Esophagus (tissue), 2 donors: ENCODE results near the gene SETD1B. TPM values are rescaled to one million over a fixed set of nuclear protein-coding genes. Genes with fewer than 3 reads are reported as not detected.

Source experiments
- H3K27ac ChIP-seq, 2 donors: one replicate each; pipeline ENCODE4 v1.5.1; 2013; ENCODE audit warnings: low read depth in 2 of 2, mild to moderate bottlenecking in 2 of 2, inconsistent platforms in 1 of 2, low read length in 1 of 2, moderate library complexity in 1 of 2
- H3K27me3 ChIP-seq, 2 donors: one replicate each; pipeline ENCODE4 v1.6.1; 2013; ENCODE audit warnings: low read length in 2 of 2, control low read depth in 1 of 2, mild to moderate bottlenecking in 1 of 2; ENCODE audit not compliant: insufficient read depth in 2 of 2, control insufficient read depth in 1 of 2
- H3K36me3 ChIP-seq, 2 donors: one replicate each; pipeline ENCODE4 v1.6.1; 2013; ENCODE audit warnings: low read length in 1 of 2; ENCODE audit not compliant: control insufficient read depth in 2 of 2, insufficient read depth in 2 of 2
- H3K4me1 ChIP-seq, 2 donors: one replicate each; pipeline ENCODE4 v1.6.1; 2013; ENCODE audit warnings: low read length in 1 of 2; ENCODE audit not compliant: control insufficient read depth in 2 of 2, insufficient read depth in 2 of 2
- H3K4me3 ChIP-seq, 2 donors: one replicate each; pipeline ENCODE4 v1.5.1; 2013; ENCODE audit warnings: low read length in 2 of 2, mild to moderate bottlenecking in 2 of 2, low read depth in 1 of 2, moderate library complexity in 1 of 2
- H3K9me3 ChIP-seq, 2 donors: one replicate each; pipeline ENCODE4 v1.6.1; 2013; ENCODE audit warnings: mild to moderate bottlenecking in 2 of 2, low read depth in 1 of 2, low read length in 1 of 2, moderate library complexity in 1 of 2; ENCODE audit not compliant: control insufficient read depth in 2 of 2, insufficient read depth in 1 of 2
- WGBS, 2 donors: extraction: QIAGEN DNeasy Blood & Tissue Kit; methylation state at CpG; one replicate each; pipeline ENCODE4 v1.1.7; 2013; 5-methylcytosine and 5-hydroxymethylcytosine counted together
- polyA plus RNA-seq, 2 donors: library from polyadenylated mRNA; stranded (reverse); fragments of 200-250 nt; gene quantifications; one replicate each; pipeline ENCODE4 v1.2.3, GENCODE V29; 2013
- donor health status: healthy with polysubstance abuse.
- donor health status: Bipolar disorder and iron deficiency.

Gene SETD1B
- polyA plus RNA-seq, 2 donors = 7.7 to 12.8 TPM

GRCh38 chr12:121806009-121806545 lies 2.3 kb downstream of the SETD1B start:
- 2% methylated on average over 14 to 16 of the region's 16 CpGs for WGBS, 2 donors
- Histone ChIP-seq H3K9me3 (no peaks in the 10 kb centered on the region), H3K27ac (peak overlapping the region; percentile 22 to 26), H3K36me3 (peaks cover 0 to 25% of the 10 kb centered on the region in 2 donors), H3K4me1 (peaks cover 8 to 10% of the 10 kb centered on the region in 2 donors), H3K4me3 (peak overlapping the region; percentile 50 to 88), H3K27me3 (no peaks in the 10 kb centered on the region)

- Histone ChIP-seq H3K4me1 (peaks cover 10 to 15% of the 10 kb centered on the region in 2 donors), H3K36me3 (peaks cover 0 to 30% of the 10 kb centered on the region in 2 donors), H3K4me3 (peak overlapping the region; percentile 50 to 88), H3K27ac (peak overlapping the region; percentile 15 to 22), H3K9me3 (no peaks in the 10 kb centered on the region), H3K27me3 (no peaks in the 10 kb centered on the region)
- WGBS, 2 donors = 27 to 36% methylated on average over 21 of the region's 21 CpGs
These were observed 3.0 kb downstream of the SETD1B start for GRCh38 chr12:121806546-121807423.

DNA sequence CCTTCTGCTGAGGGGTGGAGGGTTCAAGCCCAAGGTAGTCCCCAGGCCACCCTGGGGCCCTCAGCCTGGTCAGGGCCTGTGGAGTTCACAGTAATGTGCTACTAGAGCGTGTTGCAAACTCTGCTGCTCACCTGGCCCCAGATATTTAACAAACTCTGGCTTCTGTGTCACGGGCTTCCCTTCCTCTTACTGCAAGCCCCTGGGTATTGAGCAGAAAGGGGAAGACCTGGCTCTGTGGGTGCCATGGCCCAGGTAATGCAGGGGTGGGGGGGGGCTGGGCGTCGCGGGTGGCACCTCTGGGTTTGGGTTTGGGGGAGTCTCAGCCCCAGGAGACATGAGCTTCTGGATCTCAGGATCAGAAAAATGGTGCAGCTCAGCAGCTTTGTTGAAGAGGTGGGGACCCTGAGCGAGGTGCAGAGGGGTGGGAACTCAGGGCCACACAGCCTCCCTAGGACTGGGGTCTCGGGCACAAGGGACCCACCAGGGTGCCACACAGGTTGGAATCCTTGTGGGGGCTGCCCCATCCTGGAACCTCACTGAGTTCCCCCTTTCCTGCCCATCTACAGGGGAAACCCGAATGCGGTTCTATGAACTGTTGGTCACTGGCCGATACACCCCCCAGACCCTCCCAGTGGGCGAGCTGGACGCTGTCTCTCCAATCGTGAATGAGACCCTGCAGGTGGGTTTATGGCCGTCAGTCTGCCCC lies 4.0 kb downstream of the SETD1B start:
- Histone ChIP-seq H3K27me3 (no peaks in the 10 kb centered on the region), H3K4me1 (peaks cover 10 to 21% of the 10 kb centered on the region in 2 donors), H3K9me3 (no peaks in the 10 kb centered on the region), H3K4me3 (no peak overlapping the region), H3K27ac (no peak overlapping the region), H3K36me3 (peaks cover 0 to 30% of the 10 kb centered on the region in 2 donors)
- WGBS, 2 donors = 78 to 79% methylated on average over 14 of the region's 14 CpGs

DNA sequence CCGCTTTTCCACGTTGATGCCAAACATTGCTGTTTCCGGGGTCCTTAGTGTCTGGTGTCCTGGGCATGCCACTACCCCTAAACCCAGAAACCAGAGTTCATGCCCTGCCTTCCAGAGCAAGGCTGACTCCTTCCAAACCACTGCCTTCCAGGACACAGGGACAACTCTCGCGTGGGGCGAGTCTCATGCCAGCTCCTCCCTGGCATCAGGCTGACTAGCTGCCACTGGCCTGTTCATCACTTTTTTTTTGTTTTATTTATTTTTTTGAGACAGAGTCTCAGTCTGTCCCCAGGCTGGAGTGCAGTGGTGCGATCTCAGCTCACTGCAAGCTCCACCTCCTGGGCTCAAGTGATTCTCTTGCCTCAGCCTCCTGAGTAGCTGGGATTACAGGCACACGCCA lies 4.8 kb downstream of the SETD1B start:
- H3K4me1 ChIP-seq = peaks cover 10 to 23% of the 10 kb centered on the region in 2 donors

DNA sequence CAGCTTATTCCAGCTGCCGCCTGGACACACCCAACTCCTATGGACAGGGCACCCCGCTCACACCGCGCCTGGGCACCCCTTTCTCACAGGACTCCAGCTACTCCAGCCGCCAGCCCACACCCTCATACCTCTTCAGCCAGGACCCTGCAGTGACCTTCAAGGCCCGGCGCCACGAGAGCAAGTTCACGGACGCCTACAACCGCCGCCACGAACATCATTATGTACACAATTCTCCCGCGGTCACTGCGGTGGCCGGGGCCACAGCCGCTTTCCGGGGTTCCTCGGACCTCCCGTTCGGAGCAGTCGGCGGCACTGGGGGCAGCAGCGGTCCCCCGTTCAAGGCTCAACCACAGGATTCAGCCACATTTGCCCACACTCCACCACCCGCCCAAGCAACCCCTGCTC lies 5.9 kb downstream of the SETD1B start:
- no peak overlapping the region for H3K27ac ChIP-seq
- H3K27me3 ChIP-seq = no peaks in the 10 kb centered on the region
- H3K4me1 ChIP-seq = peaks cover 10 to 23% of the 10 kb centered on the region in 2 donors
- H3K9me3 ChIP-seq = no peaks in the 10 kb centered on the region
- H3K4me3 ChIP-seq = no peak overlapping the region
- peaks cover 4 to 35% of the 10 kb centered on the region in 2 donors for H3K36me3 ChIP-seq
- WGBS, 2 donors = 87 to 91% methylated on average over 27 of the region's 27 CpGs

More for the DNA sequence above, 4.8 kb downstream of the SETD1B start:
- Histone ChIP-seq H3K27ac (peak overlapping the region in 1 of 2 donors; percentile 51), H3K4me3 (no peak overlapping the region), H3K9me3 (no peaks in the 10 kb centered on the region), H3K36me3 (peaks cover 0 to 30% of the 10 kb centered on the region in 2 donors), H3K27me3 (no peaks in the 10 kb centered on the region)
- WGBS, 2 donors = 87 to 90% methylated on average over 8 of the region's 8 CpGs

GRCh38 chr12:121810234-121810817 lies 6.5 kb downstream of the SETD1B start:
- H3K36me3 ChIP-seq = peaks cover 5 to 40% of the 10 kb centered on the region in 2 donors
- WGBS, 2 donors = 74 to 80% methylated on average over 30 to 33 of the region's 33 CpGs
- no peaks in the 10 kb centered on the region for H3K27me3 ChIP-seq
- no peaks in the 10 kb centered on the region for H3K9me3 ChIP-seq
- no peak overlapping the region for H3K4me3 ChIP-seq
- peaks cover 10 to 23% of the 10 kb centered on the region in 2 donors for H3K4me1 ChIP-seq
- no peak overlapping the region for H3K27ac ChIP-seq

GRCh38 chr12:121810833-121811433 lies 7.1 kb downstream of the SETD1B start:
- no peaks in the 10 kb centered on the region for H3K27me3 ChIP-seq
- peaks cover 8 to 20% of the 10 kb centered on the region in 2 donors for H3K4me1 ChIP-seq
- WGBS, 2 donors = 48 to 57% methylated on average over 6 of the region's 6 CpGs
- H3K36me3 ChIP-seq = peaks cover 5 to 40% of the 10 kb centered on the region in 2 donors
- no peaks in the 10 kb centered on the region for H3K9me3 ChIP-seq
- peak overlapping the region in 1 of 2 donors; percentile 90 for H3K27ac ChIP-seq
- peak overlapping the region; percentile 56 to 72 for H3K4me3 ChIP-seq

DNA sequence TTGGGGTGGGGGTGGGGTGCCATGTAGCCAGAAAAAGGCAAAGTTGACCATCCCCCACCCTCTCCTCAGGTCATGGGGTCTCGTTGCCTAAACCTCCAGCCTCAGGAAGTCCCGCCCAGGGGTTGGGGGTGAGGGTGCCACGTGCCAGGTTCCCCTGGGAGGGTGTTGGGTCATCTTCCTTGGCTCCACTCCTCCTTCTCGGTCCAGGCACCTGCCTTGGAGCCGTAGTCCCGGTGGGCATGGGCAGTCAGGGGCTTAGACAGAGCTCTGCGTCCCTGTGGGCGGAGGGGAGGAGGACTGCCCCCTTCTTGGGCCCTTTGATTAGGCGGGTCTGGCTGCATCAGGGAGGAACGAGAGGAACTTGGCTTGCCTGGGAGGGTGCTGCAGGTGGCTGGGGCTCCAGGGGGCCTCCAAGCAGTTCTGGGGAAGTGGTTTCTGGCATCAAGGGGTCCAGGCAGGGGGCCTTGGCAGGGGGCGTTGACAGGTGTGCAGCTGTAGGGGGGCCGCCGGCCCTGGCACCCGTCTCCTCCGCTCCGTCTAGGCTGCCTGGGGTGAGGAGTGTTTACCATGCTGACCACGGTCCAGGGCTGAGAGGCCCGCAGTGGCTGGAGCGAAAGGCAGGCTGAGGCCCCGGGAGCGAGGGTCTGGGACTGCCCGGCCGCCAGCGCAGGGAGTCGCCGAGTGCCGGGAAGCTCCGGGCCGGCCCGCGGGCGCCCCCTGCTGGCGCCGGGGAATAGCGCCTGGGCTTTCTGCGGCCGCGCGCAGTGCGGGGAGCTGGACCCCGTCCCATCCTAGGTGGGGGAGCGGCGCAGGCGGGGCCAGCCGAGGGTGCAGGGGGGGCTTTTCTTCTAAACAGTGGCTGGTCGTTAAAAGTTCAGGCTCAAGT lies 7.9 kb downstream of the SETD1B start:
- H3K36me3 ChIP-seq = peaks cover 6 to 42% of the 10 kb centered on the region in 2 donors
- peak overlapping the region; percentile 56 to 72 for H3K4me3 ChIP-seq
- no peaks in the 10 kb centered on the region for H3K9me3 ChIP-seq
- peaks cover under 1 to 17% of the 10 kb centered on the region in 2 donors for H3K4me1 ChIP-seq
- H3K27ac ChIP-seq = peak overlapping the region; percentile 60 to 90
- H3K27me3 ChIP-seq = no peaks in the 10 kb centered on the region
- 6% methylated on average over 45 to 46 of the region's 46 CpGs for WGBS, 2 donors
